Bronchial epithelial cell (primary cell): Measurements from ENCODE around the gene SWAP70. TPM values are rescaled to one million over a fixed set of nuclear protein-coding genes. Genes with fewer than 3 reads are reported as not detected.
"Not testable (repeated sequence)": the region's sequence is repeated elsewhere in the genome, so short reads cannot be mapped to it uniquely, and the experiment has no call there.

Experiments used
- DNase-seq: peaks from one replicate; pipeline ENCODE4 v3.0.0-alpha.2; 2010; ENCODE audit warnings: low read depth
- FAIRE-seq: peaks from 2 replicates; lab custom pipeline; 2011; peaks lifted over from hg19 to GRCh38; lab: Jason Lieb, UNC
- H3K27me3 ChIP-seq: 2 replicates; pipeline ENCODE4 v1.5.1; 2011; ENCODE audit warnings: low read length; ENCODE audit not compliant: control insufficient read depth, insufficient read depth
- H3K36me3 ChIP-seq: 2 replicates; pipeline ENCODE4 v1.5.1; 2011; ENCODE audit warnings: low read length; ENCODE audit not compliant: control insufficient read depth, insufficient read depth
- H3K4me3 ChIP-seq: 2 replicates; pipeline ENCODE4 v1.5.1; 2011; ENCODE audit warnings: mild to moderate bottlenecking, low read depth, low read length, control low read depth
- total RNA-seq: library from RNA; depleted of rRNA; stranded (reverse); fragments of >200 nt; gene quantifications from 2 replicates; pipeline ENCODE4 v1.2.1, GENCODE V29; 2014
- TF ChIP-seq, protein P1 (sequence below): IDR thresholded peaks from 2 replicates; pipeline ENCODE4 v1.5.1; 2011; ENCODE audit warnings: mild to moderate bottlenecking, moderate library complexity, low read length, control low read depth, inconsistent platforms; ENCODE audit not compliant: insufficient read depth, severe bottlenecking

SWAP70 gene
- total RNA-seq, 1 donor from 2014 or later: 26.3 TPM

GRCh38 chr11:9619004-9619403 lies 44.9 kb upstream of the SWAP70 start:
- DNase-seq: no peak
- H3K27me3 ChIP-seq: no peaks in the 10 kb centered on the region
- no peak for FAIRE-seq
- TF ChIP-seq, protein P1, sequence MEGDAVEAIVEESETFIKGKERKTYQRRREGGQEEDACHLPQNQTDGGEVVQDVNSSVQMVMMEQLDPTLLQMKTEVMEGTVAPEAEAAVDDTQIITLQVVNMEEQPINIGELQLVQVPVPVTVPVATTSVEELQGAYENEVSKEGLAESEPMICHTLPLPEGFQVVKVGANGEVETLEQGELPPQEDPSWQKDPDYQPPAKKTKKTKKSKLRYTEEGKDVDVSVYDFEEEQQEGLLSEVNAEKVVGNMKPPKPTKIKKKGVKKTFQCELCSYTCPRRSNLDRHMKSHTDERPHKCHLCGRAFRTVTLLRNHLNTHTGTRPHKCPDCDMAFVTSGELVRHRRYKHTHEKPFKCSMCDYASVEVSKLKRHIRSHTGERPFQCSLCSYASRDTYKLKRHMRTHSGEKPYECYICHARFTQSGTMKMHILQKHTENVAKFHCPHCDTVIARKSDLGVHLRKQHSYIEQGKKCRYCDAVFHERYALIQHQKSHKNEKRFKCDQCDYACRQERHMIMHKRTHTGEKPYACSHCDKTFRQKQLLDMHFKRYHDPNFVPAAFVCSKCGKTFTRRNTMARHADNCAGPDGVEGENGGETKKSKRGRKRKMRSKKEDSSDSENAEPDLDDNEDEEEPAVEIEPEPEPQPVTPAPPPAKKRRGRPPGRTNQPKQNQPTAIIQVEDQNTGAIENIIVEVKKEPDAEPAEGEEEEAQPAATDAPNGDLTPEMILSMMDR: no peak
- H3K4me3 ChIP-seq: no peak overlapping the region
- no peaks in the 10 kb centered on the region for H3K36me3 ChIP-seq

- TF ChIP-seq, protein P1: no peak
- DNase-seq (no peak), FAIRE-seq (no peak)
- Histone ChIP-seq H3K4me3 (no peak overlapping the region), H3K27me3 (no peaks in the 10 kb centered on the region), H3K36me3 (no peaks in the 10 kb centered on the region)
Measured at GRCh38 chr11:9619971-9620370, 43.9 kb upstream of the SWAP70 start.

- H3K27me3 ChIP-seq, H3K36me3 ChIP-seq, FAIRE-seq, H3K4me3 ChIP-seq, DNase-seq: not testable (repeated sequence)
Measured at GRCh38 chr11:9622353-9622752, 41.5 kb upstream of the SWAP70 start.

GRCh38 chr11:9623053-9623452 lies 40.8 kb upstream of the SWAP70 start:
- not testable (repeated sequence) for DNase-seq, H3K27me3 ChIP-seq, H3K4me3 ChIP-seq, FAIRE-seq, H3K36me3 ChIP-seq

DNA sequence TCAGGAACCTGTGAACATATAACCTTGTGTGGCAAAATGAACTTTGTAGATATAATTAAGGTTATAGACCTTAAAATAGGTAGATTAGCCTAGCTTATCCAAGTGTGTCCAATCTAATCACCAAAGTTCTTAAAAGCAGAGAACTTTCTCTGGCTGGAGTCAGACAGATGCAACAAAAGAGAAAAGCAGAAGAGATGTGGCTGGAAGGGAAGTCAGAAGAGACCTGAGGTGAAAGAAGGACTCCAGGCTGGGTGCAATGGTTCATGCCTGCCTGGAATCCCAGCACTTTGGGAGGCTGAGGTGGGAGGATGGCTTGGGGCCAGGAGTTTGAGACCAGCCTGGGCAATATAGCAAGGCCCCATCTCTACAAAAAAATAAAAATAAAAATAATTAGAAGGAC lies 39.4 kb upstream of the SWAP70 start:
- no peaks in the 10 kb centered on the region for H3K27me3 ChIP-seq
- H3K36me3 ChIP-seq: no peaks in the 10 kb centered on the region
- TF ChIP-seq, protein P1: no peak
- FAIRE-seq: no peak
- H3K4me3 ChIP-seq: no peak overlapping the region
- no peak for DNase-seq

GRCh38 chr11:9625162-9625561 lies 38.7 kb upstream of the SWAP70 start:
- H3K36me3 ChIP-seq: no peaks in the 10 kb centered on the region
- H3K27me3 ChIP-seq: no peaks in the 10 kb centered on the region
- peak; percentile 89 for FAIRE-seq
- TF ChIP-seq, protein P1: no peak
- peak; percentile 56 for DNase-seq
- no peak overlapping the region for H3K4me3 ChIP-seq

DNA sequence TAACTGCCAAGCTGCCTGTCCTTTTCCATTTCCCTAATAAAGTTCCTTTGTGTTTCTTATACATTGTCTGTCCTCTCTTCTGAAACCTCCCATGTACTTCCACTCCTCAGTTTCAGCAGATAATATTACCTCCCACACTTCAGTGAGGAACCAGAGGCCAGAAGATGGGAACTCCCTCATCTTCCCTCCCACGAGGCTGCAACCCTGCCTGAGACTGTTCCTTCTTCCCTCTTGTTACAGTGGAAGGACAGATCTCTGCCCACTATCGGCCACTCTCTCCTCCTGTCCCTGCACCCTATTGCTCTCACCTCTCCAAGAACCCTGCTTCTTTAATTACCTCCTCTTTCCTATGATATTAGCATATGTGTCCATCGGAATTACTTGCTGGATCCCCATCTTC lies 38.1 kb upstream of the SWAP70 start:
- no peak overlapping the region for H3K4me3 ChIP-seq
- no peaks in the 10 kb centered on the region for H3K36me3 ChIP-seq
- no peaks in the 10 kb centered on the region for H3K27me3 ChIP-seq
- TF ChIP-seq, protein P1: no peak
- FAIRE-seq (no peak), DNase-seq (no peak)
